Testis (tissue), 2 donors: ENCODE data around the gene TMEM213.

Source experiments
- CTCF ChIP-seq, 3 experiments: fragments of 450-650 bp in 2 of 3; fragments of 200-600 bp in 1 of 3; sonication (generic) in 1 of 3; IDR thresholded peaks; one replicate each; pipeline ENCODE4 v1.5.1; 2016 to 2019; ENCODE audit warnings: antibody characterized with exemption in 3 of 3, mild to moderate bottlenecking in 2 of 3, moderate library complexity in 1 of 3
- POLR2A ChIP-seq: fragments of 450-650 bp; IDR thresholded peaks from one replicate; pipeline ENCODE4 v1.6.1; 2017; ENCODE audit warnings: antibody characterized with exemption, mild to moderate bottlenecking, moderate library complexity

- TF ChIP-seq CTCF (IDR thresholded peaks at IDR 0.05) (no peak), POLR2A (no peak)
These were observed 74.0 kb downstream of the TMEM213 start for GRCh38 chr7:138871814-138872090.
